GM23338 (cell line): ENCODE measurements around the gene TEN1. TPM values are rescaled to one million over a fixed set of nuclear protein-coding genes. Genes with fewer than 3 reads are reported as not detected.

Source experiments
- ATAC-seq: fragments of 200-7000 bp; cut with Tn5 transposase; 3 replicates; pipeline ENCODE4 v1.9.1; 2020
- DNase-seq: peaks from one replicate; pipeline ENCODE4 v3.0.0-alpha.2; 2015; ENCODE audit warnings: low spot score
- H2AFZ ChIP-seq: fragments of 200-600 bp; sonication (generic); 2 replicates; pipeline ENCODE4 v1.8.0; 2016; ENCODE audit warnings: antibody characterized with exemption, mild to moderate bottlenecking, moderate library complexity
- H3F3A ChIP-seq: fragments of 200-600 bp; sonication (generic); replicated peaks from 2 replicates; pipeline ENCODE4 v1.8.0; 2017; ENCODE audit warnings: antibody characterized with exemption, mixed run types, low read depth
- H3K27ac ChIP-seq: fragments of 200-600 bp; sonication (generic); 2 replicates; pipeline ENCODE4 v1.6.1; 2016; ENCODE audit warnings: low read depth
- H3K27me3 ChIP-seq: fragments of 200-600 bp; sonication (generic); 2 replicates; pipeline ENCODE4 v1.8.0; 2016; ENCODE audit warnings: mild to moderate bottlenecking, mixed run types, moderate library complexity; ENCODE audit not compliant: insufficient read depth
- H3K36me3 ChIP-seq: fragments of 200-600 bp; sonication (generic); 2 replicates; pipeline ENCODE4 v1.8.0; 2016; ENCODE audit warnings: mild to moderate bottlenecking; ENCODE audit not compliant: insufficient read depth
- H3K4me1 ChIP-seq: fragments of 200-600 bp; sonication (generic); 2 replicates; pipeline ENCODE4 v1.8.0; 2016; ENCODE audit warnings: mild to moderate bottlenecking, moderate library complexity; ENCODE audit not compliant: insufficient read depth
- H3K4me2 ChIP-seq: fragments of 200-600 bp; sonication (generic); 2 replicates; pipeline ENCODE4 v1.7.1; 2017; ENCODE audit warnings: mixed run types
- H3K4me3 ChIP-seq: fragments of 200-600 bp; sonication (generic); 2 replicates; pipeline ENCODE4 v1.6.1; 2016; ENCODE audit warnings: mixed run types
- H3K79me2 ChIP-seq: fragments of 200-600 bp; sonication (generic); replicated peaks from 2 replicates; pipeline ENCODE4 v1.8.0; 2017; ENCODE audit warnings: mild to moderate bottlenecking; ENCODE audit not compliant: insufficient read depth
- H3K9me2 ChIP-seq: fragments of 200-600 bp; sonication (generic); 2 replicates; pipeline ENCODE4 v1.8.0; 2017; ENCODE audit not compliant: insufficient read depth
- H4K20me1 ChIP-seq: fragments of 200-600 bp; sonication (generic); replicated peaks from 2 replicates; pipeline ENCODE4 v1.8.0; 2017; ENCODE audit warnings: mild to moderate bottlenecking; ENCODE audit not compliant: insufficient read depth
- H3K27ac Mint-ChIP-seq: 2 replicates; pipeline ENCODE4 v1.8.0; 2020; ENCODE audit warnings: inconsistent platforms, mild to moderate bottlenecking, moderate library complexity, mixed read lengths
- H3K27me3 Mint-ChIP-seq: 3 replicates; pipeline ENCODE4 v1.8.0; 2022; ENCODE audit warnings: low read depth, mild to moderate bottlenecking, moderate library complexity, mixed read lengths, inconsistent platforms; ENCODE audit not compliant: insufficient read depth, poor library complexity
- H3K36me3 Mint-ChIP-seq: 3 replicates; pipeline ENCODE4 v1.8.0; 2021; ENCODE audit warnings: low read depth, mild to moderate bottlenecking, inconsistent platforms, moderate library complexity, mixed read lengths
- H3K4me1 Mint-ChIP-seq: 3 replicates; pipeline ENCODE4 v1.8.0; 2020; ENCODE audit warnings: mild to moderate bottlenecking, inconsistent platforms, mixed read lengths
- H3K4me3 Mint-ChIP-seq: 3 replicates; pipeline ENCODE4 v1.8.0; 2021; ENCODE audit warnings: moderate library complexity, mild to moderate bottlenecking, inconsistent platforms, mixed read lengths
- H3K9me3 Mint-ChIP-seq: 3 replicates; pipeline ENCODE4 v1.8.0; 2020; ENCODE audit warnings: moderate library complexity, mild to moderate bottlenecking, inconsistent platforms, mixed read lengths
- CREB1 ChIP-seq: fragments of 250-450 bp; sonication (Bioruptor Pico); IDR thresholded peaks from 2 replicates; pipeline ENCODE4 v1.5.0; 2020; ENCODE audit warnings: low read depth, mild to moderate bottlenecking, moderate library complexity
- ETS1 ChIP-seq: IDR thresholded peaks from 2 replicates; pipeline ENCODE4 v1.6.1; 2016; ENCODE audit warnings: antibody characterized with exemption
- EZH2 ChIP-seq: fragments of 200-600 bp; sonication (generic); IDR thresholded peaks from one replicate; pipeline ENCODE4 v1.8.0; 2017; ENCODE audit warnings: antibody characterized with exemption, mild to moderate bottlenecking, low read depth; ENCODE audit not compliant: unreplicated experiment
- REST ChIP-seq: IDR thresholded peaks from one replicate; pipeline ENCODE4 v1.6.1; 2018; ENCODE audit warnings: antibody characterized with exemption; ENCODE audit not compliant: unreplicated experiment
- STAT1 ChIP-seq: IDR thresholded peaks from one replicate; pipeline ENCODE4 v1.6.1; 2016; ENCODE audit warnings: antibody characterized with exemption; ENCODE audit not compliant: unreplicated experiment
- ZNF114 ChIP-seq: fragments of 250-450 bp; sonication (Bioruptor Pico); IDR thresholded peaks from 2 replicates; pipeline ENCODE4 v1.5.0; 2020; ENCODE audit warnings: mild to moderate bottlenecking, moderate library complexity
- ZNF462 ChIP-seq: fragments of 250-450 bp; sonication (Bioruptor Pico); IDR thresholded peaks from 2 replicates; pipeline ENCODE4 v1.5.0; 2020; ENCODE audit warnings: mild to moderate bottlenecking, moderate library complexity
- polyA plus RNA-seq: library from polyadenylated mRNA; unstranded; fragments of >200 nt; fragmentation: Nextera tagmentation; extraction: Ambion mirVana; gene quantifications from 2 replicates; pipeline ENCODE4 v1.2.1, GENCODE V29; 2016
- total RNA-seq: library from RNA; depleted of rRNA; stranded (reverse); fragments of >200 nt; shearing (Covaris generic); gene quantifications from 2 replicates; pipeline ENCODE4 v1.2.3, GENCODE V29; 2014

The TEN1 gene
- total and polyA plus RNA-seq, 2 experiments from 2014 or later, result 11.3 to 14.1 TPM

GRCh38 chr17:75979705-75980187, 706 bp downstream of the TEN1 start (continued):
- TF ChIP-seq REST, result no peak

GRCh38 chr17:75980188-75981018, 1.4 kb downstream of the TEN1 start:
- Histone ChIP-seq H3K36me3 (no peaks in the 10 kb centered on the region), H3K27me3 (no peaks in the 10 kb centered on the region), H3K9me2 (no peaks in the 10 kb centered on the region), H4K20me1 (no peaks in the 10 kb centered on the region), H3K27ac (peak overlapping the region; percentile 98), H3K4me2 (peak overlapping the region; percentile 82), H3F3A (peaks cover 24% of the 10 kb centered on the region), H3K4me1 (peaks cover 44% of the 10 kb centered on the region), H3K4me3 (peak overlapping the region; percentile 81), H3K79me2 (peaks cover 61% of the 10 kb centered on the region), H2AFZ (no peak overlapping the region)
- peak overlapping the region; percentile 99 for H3K27ac Mint-ChIP-seq
- TF ChIP-seq EZH2 (no peak), CREB1 (no peak), ZNF114 (no peak)
- peak overlapping the region; percentile 95 for H3K4me3 Mint-ChIP-seq
- H3K27me3 Mint-ChIP-seq, result peaks cover 19% of the 10 kb centered on the region
- no peak for ATAC-seq
- no peak for DNase-seq
- H3K4me1 Mint-ChIP-seq, result peaks cover 51% of the 10 kb centered on the region
- H3K36me3 Mint-ChIP-seq, result peaks cover 17% of the 10 kb centered on the region; the same call in 2 of the 3 replicates
- H3K9me3 Mint-ChIP-seq, result no peaks in the 10 kb centered on the region

GRCh38 chr17:75981019-75981615, 2.1 kb downstream of the TEN1 start:
- Mint-ChIP-seq H3K36me3 (peaks cover 17% of the 10 kb centered on the region; the same call in 2 of the 3 replicates), H3K9me3 (no peaks in the 10 kb centered on the region)
- peaks cover 44% of the 10 kb centered on the region for H3K4me1 ChIP-seq
- TF ChIP-seq STAT1 (no peak), ETS1 (no peak), EZH2 (no peak), ZNF462 (CRISPR knock-in tag) (no peak)

More at GRCh38 chr17:75981019-75981615, 2.1 kb downstream of the TEN1 start:
- peaks cover 59% of the 10 kb centered on the region for H3K79me2 ChIP-seq
- DNase-seq, result no peak
- no peak for ATAC-seq
- peak overlapping the region; percentile 99 for H3K27ac Mint-ChIP-seq
- H3K4me3 ChIP-seq, result no peak overlapping the region
- no peak overlapping the region for H3K4me2 ChIP-seq
- peaks cover 19% of the 10 kb centered on the region for H3K27me3 Mint-ChIP-seq
- no peaks in the 10 kb centered on the region for H4K20me1 ChIP-seq
- H3K27me3 ChIP-seq, result no peaks in the 10 kb centered on the region
- peak overlapping the region; percentile 95 for H3K4me3 Mint-ChIP-seq
- peaks cover 47% of the 10 kb centered on the region for H3K4me1 Mint-ChIP-seq
- 0 out of 2 replicates have a peak overlapping the region, but pooled peaks have one; percentile 70 for H3K27ac ChIP-seq
- no peaks in the 10 kb centered on the region for H3K9me2 ChIP-seq
- H3K36me3 ChIP-seq, result no peaks in the 10 kb centered on the region
- H3F3A ChIP-seq, result peaks cover 24% of the 10 kb centered on the region
- no peak overlapping the region for H2AFZ ChIP-seq
